ENCODE results near the gene MACROD1. TPM values are rescaled to one million over a fixed set of nuclear protein-coding genes. Genes with fewer than 3 reads are reported as not detected.

The MACROD1 gene
- total RNA-seq, 1 donor from 2014 or later: 3.4 TPM

GRCh38 chr11:63961608-63962412 lies 204.1 kb downstream of the MACROD1 start:
- no peaks in the 10 kb centered on the region for H3K36me3 ChIP-seq (ENCODE audit: insufficient read depth, low read length)
- H3K79me2 ChIP-seq (ENCODE audit: insufficient read depth, low read length): no peaks in the 10 kb centered on the region
- H3K9ac ChIP-seq (ENCODE audit: low read length): no peak overlapping the region
- peaks cover 5% of the 10 kb centered on the region for H3K4me1 Mint-ChIP-seq (ENCODE audit: low read depth, unreplicated experiment)
- H3K4me1 ChIP-seq (ENCODE audit: insufficient read depth, low read length): no peaks in the 10 kb centered on the region
- TF ChIP-seq CTCF (IDR thresholded peaks at IDR 0.05; ENCODE audit: insufficient read depth, low read depth, low read length): no peak
- TF ChIP-seq EZH2 (IDR thresholded peaks at IDR 0.05; ENCODE audit: insufficient read depth, low read length): no peak
- no peak overlapping the region for H3K4me3 ChIP-seq (ENCODE audit: insufficient read depth, low read depth, low read length)
- H3K27me3 ChIP-seq (ENCODE audit: insufficient read depth, low read length): no peaks in the 10 kb centered on the region
- peak overlapping the region; percentile 51 for H3K4me3 Mint-ChIP-seq (ENCODE audit: unreplicated experiment)
- no peak overlapping the region for H3K27ac ChIP-seq (ENCODE audit: low read depth, low read length)
- H4K20me1 ChIP-seq (ENCODE audit: insufficient read depth, low read length): no peaks in the 10 kb centered on the region
- H3K27me3 Mint-ChIP-seq (ENCODE audit: low read depth, unreplicated experiment): no peaks in the 10 kb centered on the region
- H3K9me3 ChIP-seq (ENCODE audit: insufficient read depth, low read depth, low read length): no peaks in the 10 kb centered on the region
- H3K4me2 ChIP-seq (ENCODE audit: low read length): no peak overlapping the region
- H3K9me3 Mint-ChIP-seq (ENCODE audit: unreplicated experiment): no peaks in the 10 kb centered on the region
- DNase-seq (ENCODE audit: low read depth) (no peak), FAIRE-seq (no peak)
- no peak overlapping the region for H3K27ac Mint-ChIP-seq (ENCODE audit: unreplicated experiment)
- peaks cover 2% of the 10 kb centered on the region for H3K36me3 Mint-ChIP-seq (ENCODE audit: low read depth, unreplicated experiment)
- no peak overlapping the region for H2AFZ ChIP-seq (ENCODE audit: low read depth, low read length)

- Histone ChIP-seq H3K4me3 (ENCODE audit: insufficient read depth, low read depth, low read length) (no peak overlapping the region), H4K20me1 (ENCODE audit: insufficient read depth, low read length) (no peaks in the 10 kb centered on the region), H3K9me3 (ENCODE audit: insufficient read depth, low read depth, low read length) (no peaks in the 10 kb centered on the region), H3K4me1 (ENCODE audit: insufficient read depth, low read length) (no peaks in the 10 kb centered on the region), H3K27me3 (ENCODE audit: insufficient read depth, low read length) (no peaks in the 10 kb centered on the region), H2AFZ (ENCODE audit: low read depth, low read length) (no peak overlapping the region), H3K4me2 (ENCODE audit: low read length) (no peak overlapping the region), H3K27ac (ENCODE audit: low read depth, low read length) (no peak overlapping the region), H3K36me3 (ENCODE audit: insufficient read depth, low read length) (peaks cover 5% of the 10 kb centered on the region), H3K79me2 (ENCODE audit: insufficient read depth, low read length) (no peaks in the 10 kb centered on the region), H3K9ac (ENCODE audit: low read length) (no peak overlapping the region)
- DNase-seq (ENCODE audit: low read depth) (no peak), FAIRE-seq (no peak)
- TF ChIP-seq CTCF (IDR thresholded peaks at IDR 0.05; ENCODE audit: insufficient read depth, low read depth, low read length) (no peak), EZH2 (IDR thresholded peaks at IDR 0.05; ENCODE audit: insufficient read depth, low read length) (no peak)
- Mint-ChIP-seq H3K36me3 (ENCODE audit: low read depth, unreplicated experiment) (peaks cover 24% of the 10 kb centered on the region), H3K27ac (ENCODE audit: unreplicated experiment) (no peak overlapping the region), H3K4me1 (ENCODE audit: low read depth, unreplicated experiment) (peaks cover 3% of the 10 kb centered on the region), H3K9me3 (ENCODE audit: unreplicated experiment) (no peaks in the 10 kb centered on the region), H3K4me3 (ENCODE audit: unreplicated experiment) (no peak overlapping the region), H3K27me3 (ENCODE audit: low read depth, unreplicated experiment) (no peaks in the 10 kb centered on the region)
These were observed 207.9 kb downstream of the MACROD1 start for GRCh38 chr11:63958008-63958407.

GRCh38 chr11:63952570-63952969 lies 213.3 kb downstream of the MACROD1 start:
- Histone ChIP-seq H3K36me3 (ENCODE audit: insufficient read depth, low read length) (peaks cover 5% of the 10 kb centered on the region), H3K27me3 (ENCODE audit: insufficient read depth, low read length) (no peaks in the 10 kb centered on the region), H3K4me2 (ENCODE audit: low read length) (no peak overlapping the region), H3K4me3 (ENCODE audit: insufficient read depth, low read depth, low read length) (no peak overlapping the region), H3K4me1 (ENCODE audit: insufficient read depth, low read length) (no peaks in the 10 kb centered on the region), H2AFZ (ENCODE audit: low read depth, low read length) (no peak overlapping the region), H3K9me3 (ENCODE audit: insufficient read depth, low read depth, low read length) (no peaks in the 10 kb centered on the region), H3K79me2 (ENCODE audit: insufficient read depth, low read length) (no peaks in the 10 kb centered on the region), H3K9ac (ENCODE audit: low read length) (no peak overlapping the region), H4K20me1 (ENCODE audit: insufficient read depth, low read length) (no peaks in the 10 kb centered on the region), H3K27ac (ENCODE audit: low read depth, low read length) (no peak overlapping the region)
- FAIRE-seq: no peak
- no peak for TF ChIP-seq CTCF (IDR thresholded peaks at IDR 0.05; ENCODE audit: insufficient read depth, low read depth, low read length)
- TF ChIP-seq EZH2 (IDR thresholded peaks at IDR 0.05; ENCODE audit: insufficient read depth, low read length): no peak
- Mint-ChIP-seq H3K4me1 (ENCODE audit: low read depth, unreplicated experiment) (no peaks in the 10 kb centered on the region), H3K27ac (ENCODE audit: unreplicated experiment) (no peak overlapping the region), H3K9me3 (ENCODE audit: unreplicated experiment) (no peaks in the 10 kb centered on the region), H3K27me3 (ENCODE audit: low read depth, unreplicated experiment) (no peaks in the 10 kb centered on the region), H3K4me3 (ENCODE audit: unreplicated experiment) (no peak overlapping the region), H3K36me3 (ENCODE audit: low read depth, unreplicated experiment) (peaks cover 34% of the 10 kb centered on the region)
- no peak for DNase-seq (ENCODE audit: low read depth)

Measured in astrocyte (in vitro differentiated cells and primary cell).